GM10847 (cell line): ENCODE results near the gene BUD31.

Experiments used
- POLR2A ChIP-seq: IDR thresholded peaks from 2 replicates; pipeline ENCODE4 v1.6.1; 2011; ENCODE audit not compliant: insufficient read length; ENCODE audit errors: extremely low read depth

The BUD31 gene

DNA sequence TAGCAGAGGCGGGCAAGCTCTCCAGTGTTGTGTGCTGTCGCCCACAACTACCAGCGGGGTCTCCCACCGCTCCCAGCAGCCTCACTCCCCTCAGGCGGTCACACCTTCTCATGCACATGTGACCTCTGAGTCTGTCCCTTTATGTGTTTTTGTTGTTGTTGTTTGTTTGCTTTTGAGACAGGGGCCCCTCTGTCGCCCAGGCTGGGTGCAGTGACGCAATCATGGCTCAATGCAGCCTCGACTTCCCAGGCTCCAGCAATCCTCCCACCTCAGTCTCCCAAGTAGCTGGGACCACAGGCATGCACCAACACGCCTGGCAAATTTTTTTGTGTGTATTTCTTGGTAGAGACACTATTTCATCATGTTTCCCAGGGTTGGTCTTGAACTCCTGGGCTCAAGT lies 31.4 kb downstream of the BUD31 start:
- TF ChIP-seq POLR2A, result no peak

DNA sequence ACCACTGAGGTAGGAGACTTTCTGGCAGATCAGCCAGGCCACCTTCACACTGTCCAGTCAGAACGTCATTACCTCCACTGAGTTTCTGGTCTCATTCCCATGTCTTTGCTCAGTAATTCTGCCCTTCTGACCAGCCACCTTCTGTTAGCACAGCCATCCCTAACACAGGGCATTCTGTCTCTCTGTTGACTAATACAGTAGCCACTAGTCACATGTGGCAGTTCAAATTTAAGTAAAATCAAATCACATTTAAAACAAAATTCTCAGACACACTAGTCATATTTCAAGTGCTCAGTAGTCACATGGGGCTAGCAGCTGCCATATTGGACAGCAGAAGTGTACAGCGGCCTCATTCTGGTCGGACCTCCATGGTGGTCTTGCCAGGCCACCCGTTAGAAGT lies 37.3 kb downstream of the BUD31 start:
- TF ChIP-seq POLR2A, result no peak

DNA sequence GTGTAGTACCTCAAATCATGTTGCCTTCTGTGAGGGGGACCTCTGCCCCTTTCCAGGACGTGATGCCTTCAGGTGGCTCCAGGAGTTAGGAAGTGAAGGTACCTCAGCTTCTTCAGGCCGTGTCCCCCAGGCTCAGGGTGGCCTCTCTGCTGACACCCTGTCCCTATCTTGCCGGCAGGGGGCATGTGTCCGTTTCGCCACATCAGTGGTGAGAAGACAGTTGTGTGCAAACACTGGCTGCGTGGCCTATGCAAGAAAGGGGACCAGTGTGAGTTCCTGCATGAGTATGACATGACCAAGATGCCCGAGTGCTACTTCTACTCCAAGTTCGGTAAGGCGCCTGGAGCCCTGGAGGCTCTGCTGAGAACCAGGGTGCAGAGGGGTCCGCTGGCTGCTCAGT lies 39.2 kb downstream of the BUD31 start:
- no peak for TF ChIP-seq POLR2A

DNA sequence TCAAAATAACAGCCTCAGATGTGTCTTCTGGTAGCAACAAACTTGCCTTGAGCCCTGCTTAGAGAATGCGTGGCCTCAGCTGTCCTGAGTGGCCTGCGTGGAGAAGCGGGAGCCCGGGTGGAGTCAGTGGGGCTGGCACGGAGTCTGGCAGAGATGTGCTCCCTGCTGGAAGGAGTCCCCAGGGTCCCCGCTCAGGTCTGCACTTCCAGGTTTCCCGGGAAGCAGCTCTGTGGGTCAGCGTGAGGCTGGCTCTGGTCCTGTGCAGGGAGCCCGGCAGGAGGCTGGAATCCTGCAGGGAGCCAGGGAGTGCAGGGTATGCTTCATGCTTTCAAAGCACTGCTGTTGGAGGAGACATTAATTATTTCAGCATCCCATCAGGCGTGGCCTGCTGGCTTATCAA lies 40.1 kb downstream of the BUD31 start:
- TF ChIP-seq POLR2A, result no peak

DNA sequence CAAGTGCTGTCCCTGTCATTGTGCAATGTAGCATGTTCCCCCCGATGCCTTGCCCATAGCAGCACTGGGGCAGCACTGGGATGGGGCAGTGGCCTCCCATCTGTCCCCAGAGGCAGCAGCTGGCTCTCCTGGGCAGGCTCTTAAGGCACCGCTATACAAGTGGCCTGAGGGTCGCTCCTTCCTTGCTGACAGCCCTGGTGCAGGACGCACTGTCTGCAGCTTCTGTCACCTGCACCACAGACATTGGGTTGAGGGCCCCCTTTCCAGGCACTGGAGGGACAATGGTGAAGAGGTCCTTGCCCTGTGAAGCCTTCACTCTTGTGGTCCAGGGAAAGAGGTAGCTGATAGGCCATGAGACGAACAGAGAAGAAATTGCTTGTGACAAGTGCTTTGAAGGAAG lies 40.6 kb downstream of the BUD31 start:
- TF ChIP-seq POLR2A, result no peak

DNA sequence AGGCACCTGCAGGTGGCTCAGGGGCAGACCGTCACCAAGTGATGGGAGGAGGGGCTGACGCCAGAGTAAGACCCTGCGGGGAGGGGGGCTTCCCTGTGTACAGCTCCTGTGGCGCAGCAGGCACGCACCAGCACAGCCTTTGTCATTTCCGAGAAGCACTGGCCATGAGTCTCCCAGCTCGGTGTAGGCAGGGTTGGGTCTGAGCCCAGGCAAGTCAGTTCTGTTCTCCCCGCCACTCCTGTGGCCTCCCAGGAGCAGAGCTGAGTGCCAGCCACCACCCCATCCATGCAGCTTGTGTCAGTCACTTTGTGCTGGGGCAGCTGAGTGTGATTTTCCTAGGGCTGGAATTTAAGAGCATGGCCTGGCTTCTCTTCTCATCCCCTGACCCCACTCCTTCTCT lies 43.2 kb downstream of the BUD31 start:
- TF ChIP-seq POLR2A, result no peak

DNA sequence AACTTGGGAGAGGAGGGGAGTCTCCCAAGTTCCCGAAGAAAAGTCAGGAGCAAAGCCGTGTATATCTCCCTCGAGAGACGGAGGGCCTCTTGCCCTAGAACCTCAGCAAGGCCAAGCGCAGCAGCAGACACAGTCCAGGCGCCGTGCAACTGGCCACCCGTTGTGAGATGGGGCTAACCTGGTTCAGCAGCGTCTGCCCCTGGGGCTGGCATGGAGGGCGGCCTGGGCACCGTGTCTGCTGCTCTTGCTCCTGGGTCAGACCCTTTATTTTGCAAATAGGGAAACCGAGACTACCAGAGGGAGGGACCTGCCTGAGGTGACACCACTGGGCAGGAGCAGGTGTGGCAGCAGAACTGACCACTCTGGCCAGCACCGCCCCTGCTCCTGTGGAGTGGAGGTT lies 43.8 kb downstream of the BUD31 start:
- TF ChIP-seq POLR2A, result no peak

DNA sequence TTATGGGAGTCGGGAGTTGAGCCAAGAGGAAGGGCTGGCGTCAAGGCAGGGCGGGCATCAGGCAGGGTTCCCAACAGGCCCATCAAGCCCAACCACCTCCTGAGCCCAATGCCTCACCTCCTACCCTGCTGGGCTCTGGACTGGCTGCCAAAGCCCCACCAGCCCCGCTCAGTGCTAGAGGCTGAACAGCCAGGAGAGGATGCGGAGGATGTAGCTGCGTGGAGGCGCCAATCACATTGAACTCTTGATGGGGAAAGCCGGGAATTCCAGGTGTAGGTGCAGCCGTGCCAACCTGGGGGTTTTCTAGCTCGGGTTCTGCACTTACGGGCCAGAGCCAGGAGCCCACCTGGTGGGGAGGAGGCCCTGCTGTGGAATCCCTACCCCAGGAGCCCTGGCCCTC lies 44.3 kb downstream of the BUD31 start:
- no peak for TF ChIP-seq POLR2A

DNA sequence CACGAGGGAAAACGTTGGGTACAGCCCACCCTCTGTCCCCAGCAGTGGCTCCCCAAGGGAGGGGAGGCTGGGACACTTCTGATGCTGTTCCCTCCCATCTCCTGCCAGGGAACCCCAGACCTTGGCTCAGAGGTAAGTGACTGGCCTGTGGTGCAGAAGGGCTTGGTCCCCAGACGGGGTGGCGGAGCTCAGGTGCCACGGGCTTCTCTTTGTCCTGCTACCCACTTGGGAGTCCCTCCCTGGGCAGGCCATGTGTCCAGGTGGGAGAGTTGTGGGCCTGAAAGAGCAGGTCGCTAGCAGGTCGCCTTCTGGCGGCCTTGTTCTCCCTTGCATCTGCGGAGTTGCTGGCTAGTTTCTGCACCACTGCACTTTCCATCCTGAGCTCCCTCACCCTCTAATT lies 47.1 kb downstream of the BUD31 start:
- no peak for TF ChIP-seq POLR2A

DNA sequence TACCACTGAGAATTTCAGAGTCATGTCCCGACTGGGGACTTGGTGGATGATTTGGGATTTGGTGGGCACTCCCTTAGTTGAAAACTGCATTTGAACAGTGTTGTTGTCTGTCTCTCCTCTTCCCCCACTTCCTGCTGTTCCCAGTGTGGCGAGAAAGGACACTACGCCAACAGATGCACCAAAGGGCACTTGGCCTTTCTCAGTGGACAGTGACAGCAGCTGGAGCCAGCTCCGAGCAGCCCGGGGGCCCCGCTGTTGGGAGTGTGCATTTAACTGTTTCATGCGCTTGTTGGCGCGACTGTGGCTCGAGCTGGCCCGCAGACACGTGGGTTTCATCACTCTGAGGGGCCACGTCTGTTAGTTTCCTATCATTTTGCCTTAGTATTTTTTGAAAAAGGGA lies 47.5 kb downstream of the BUD31 start:
- TF ChIP-seq POLR2A, result no peak

DNA sequence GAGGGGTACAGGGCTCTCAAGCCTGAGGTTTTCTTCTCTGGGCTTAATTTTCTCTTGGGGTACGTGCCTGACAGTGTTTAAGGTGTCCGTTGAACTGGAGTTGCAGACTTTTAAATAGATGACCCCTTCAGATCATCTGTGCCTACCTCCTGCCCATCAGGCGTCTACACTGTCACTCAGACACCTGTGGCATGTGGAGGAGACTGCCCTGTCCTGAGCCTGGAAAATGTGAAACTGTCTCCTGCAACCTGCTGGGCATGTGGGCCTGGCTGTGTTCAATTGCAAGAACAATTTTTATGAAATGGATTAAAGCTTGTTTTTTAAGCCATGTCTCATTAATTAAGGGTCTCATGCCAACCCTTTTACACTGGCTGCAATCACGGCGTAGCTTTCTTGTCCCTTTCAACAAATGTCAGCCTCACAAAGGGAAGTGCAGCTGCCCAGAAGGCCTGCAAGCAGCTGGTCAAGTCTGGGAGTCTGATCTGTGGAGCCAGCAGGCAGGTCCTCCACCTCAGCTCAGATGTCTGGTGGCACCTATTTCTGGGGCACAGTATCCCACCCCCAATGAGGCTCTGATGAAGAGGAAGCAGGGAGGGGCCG lies 48.4 kb downstream of the BUD31 start:
- no peak for TF ChIP-seq POLR2A

DNA sequence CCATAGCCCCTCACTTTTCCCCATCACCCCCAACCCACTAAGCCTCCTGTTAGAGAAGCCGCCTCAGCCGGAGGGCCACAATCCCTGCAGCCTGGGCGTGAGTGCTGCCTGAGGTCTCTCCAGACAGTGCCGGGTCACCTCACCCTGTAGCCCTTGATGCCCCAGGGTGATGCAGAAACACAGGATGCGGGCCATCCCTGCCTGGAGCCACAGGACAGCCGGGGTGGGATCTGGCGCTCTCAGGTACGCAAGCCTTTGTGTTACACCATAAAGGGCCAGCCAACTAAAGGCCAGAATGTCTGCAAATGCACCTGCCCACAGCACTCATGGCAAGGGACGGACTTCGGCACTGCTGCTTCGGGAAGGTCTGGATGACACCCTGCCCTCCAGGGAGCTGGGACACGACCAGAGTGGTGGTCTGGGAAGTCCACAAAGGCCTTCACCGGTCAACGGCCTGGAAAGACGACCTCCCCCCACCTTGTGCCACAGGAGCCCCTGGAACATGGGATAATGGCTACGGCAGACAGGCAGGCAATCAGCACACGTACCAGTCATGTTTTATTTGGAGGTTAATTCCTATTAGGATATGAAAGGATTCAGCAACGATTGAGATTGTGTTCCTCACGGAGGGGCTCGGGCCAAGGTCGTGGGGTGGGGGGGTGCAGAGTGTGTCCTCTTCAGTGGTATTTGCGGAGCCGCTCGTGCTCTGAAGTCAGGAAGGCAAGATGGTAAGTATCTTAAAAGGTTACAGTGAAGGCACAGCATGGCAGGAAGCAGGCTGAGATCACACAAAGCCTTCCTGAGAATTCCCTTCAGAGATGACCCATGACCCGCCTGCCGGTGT lies 49.1 kb downstream of the BUD31 start:
- TF ChIP-seq POLR2A, result no peak

DNA sequence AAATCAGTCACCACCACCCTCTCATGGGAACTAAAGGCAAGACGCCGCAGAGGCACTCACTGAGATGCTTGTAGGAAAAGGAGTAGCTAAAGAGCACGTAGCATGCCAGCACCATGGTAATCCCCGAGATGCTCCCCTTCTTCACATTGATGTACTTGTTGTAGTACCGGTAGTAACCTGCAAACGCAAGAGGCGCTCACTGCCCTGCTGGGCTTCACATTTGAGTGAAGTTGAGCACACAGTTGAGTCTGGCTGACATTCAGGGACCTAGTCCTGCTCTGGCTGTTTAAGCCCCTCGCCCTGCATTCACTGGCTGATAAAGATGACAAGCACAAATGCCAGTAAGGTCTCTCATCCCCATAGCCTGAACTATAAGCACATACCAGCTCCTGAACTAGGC lies 50.3 kb downstream of the BUD31 start:
- no peak for TF ChIP-seq POLR2A

DNA sequence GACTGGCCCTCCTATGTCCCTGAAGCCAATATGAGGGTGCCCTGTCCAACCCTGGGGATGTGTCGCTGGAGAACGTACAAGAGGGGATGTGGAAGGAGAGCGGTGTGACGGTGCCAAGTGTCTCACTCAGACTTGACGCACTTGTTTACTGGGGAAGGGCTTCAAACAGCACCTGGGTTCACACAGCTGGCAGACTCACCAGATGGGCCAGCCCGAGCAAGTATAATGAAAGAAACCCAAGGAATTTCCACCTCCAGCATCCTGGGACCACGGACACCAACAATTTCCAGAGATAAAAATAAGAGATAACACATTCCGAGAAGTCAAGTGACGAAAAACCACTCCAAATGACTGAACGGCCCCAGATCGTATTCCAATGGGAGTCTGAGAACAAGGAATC lies 51.9 kb downstream of the BUD31 start:
- no peak for TF ChIP-seq POLR2A

DNA sequence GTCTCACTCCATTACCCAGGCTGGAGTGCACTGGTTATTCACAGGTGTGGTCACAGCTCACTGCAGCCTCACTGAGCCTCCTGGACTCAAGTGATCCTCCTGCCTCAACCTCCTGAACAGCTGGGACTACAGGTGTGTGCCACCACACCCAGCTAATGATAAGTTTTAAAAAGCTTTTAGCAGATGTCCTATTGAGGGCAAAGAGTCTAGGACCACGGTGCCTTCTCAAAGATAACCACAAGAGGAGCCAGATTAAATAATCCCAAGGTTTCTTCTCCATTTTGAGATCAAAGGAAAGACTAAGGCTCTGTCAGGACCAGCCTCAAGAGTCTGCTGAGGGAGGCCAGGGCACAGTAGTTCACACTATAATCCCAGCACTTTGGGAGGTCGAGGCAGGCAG lies 52.5 kb downstream of the BUD31 start:
- TF ChIP-seq POLR2A, result no peak

DNA sequence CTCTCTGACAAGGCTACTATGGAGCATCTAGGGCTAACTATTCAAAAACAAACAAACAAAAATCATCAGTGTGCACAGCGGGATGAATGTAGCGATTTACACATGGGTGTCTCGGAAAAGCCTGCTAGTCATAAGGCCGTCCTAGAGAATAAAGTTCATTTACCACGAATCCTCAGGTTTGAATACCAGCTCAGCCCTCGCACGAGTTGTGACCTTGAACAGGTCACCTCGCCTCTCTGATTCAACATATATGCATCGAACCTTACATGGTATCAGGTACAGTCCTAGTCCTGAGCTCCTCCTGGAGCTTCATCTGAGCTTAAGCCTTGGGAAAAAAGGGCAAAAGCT lies 56.6 kb downstream of the BUD31 start:
- no peak for TF ChIP-seq POLR2A

DNA sequence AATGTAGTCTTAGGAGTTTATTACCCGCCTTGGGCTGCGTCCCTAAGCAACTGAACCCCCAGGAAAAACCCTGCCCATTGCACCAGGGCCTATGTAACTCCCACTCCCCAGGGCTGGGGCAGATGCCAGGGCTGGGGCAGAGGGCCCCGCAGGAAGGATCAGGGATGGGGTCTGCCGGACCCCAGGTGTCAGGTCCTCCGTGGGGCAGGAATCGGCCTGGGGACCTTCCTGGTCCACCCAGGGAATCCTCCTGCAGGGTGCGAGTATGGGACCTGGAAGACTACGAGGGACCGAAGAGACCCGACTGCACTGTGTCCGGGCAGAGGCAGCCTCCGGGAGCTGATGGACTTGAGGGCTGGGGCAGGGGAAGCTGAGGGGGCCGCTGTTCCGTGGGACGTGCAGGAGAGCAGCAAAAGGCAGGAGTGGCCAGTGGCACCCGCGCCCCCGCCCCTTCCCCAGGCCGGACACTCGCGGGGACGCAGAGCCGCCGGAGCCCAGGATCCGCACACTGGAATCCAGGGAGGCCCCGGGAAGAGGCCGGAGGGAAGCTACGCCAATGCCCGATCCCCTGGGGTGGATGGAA lies 59.7 kb downstream of the BUD31 start:
- no peak for TF ChIP-seq POLR2A
